ENCODE results near the gene EPG5.

EPG5 gene

DNA sequence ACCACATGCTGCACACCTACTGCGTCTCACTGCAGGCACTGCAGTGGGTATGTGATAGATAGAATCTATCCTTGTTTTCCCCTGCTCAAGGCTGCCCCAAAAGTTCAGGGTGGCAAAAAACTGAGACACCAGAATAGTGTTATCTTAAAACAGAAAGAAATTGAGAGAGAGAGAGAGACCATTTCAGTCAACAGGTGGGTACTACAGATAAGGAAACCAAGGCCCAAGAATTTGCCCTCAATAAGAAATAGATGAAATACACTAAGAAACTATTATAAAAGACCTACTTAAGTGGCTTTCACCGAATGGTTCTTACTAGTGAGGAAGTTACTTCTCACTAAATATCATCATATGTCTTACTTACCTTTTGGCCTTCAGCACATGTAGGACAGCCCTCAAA, 27.9 kb downstream of the EPG5 start:
- Histone ChIP-seq H2AFZ (ENCODE audit: insufficient read depth, low read length, poor library complexity) (no peak overlapping the region), H3K23ac (ENCODE audit: low read length) (no peak overlapping the region), H3K79me2 (ENCODE audit: control insufficient read depth, insufficient read depth, low read length, poor library complexity) (no peaks in the 10 kb centered on the region), H3K14ac (ENCODE audit: low read length) (no peak overlapping the region), H2BK120ac (ENCODE audit: insufficient read depth, low read length, poor library complexity) (no peak overlapping the region), H2AK5ac (ENCODE audit: low read length) (no peak overlapping the region), H2BK5ac (ENCODE audit: low read depth, low read length, poor library complexity) (no peak overlapping the region), H2BK12ac (ENCODE audit: low read length) (no peak overlapping the region), H3K18ac (ENCODE audit: low read length) (no peak overlapping the region), H3K4me1 (ENCODE audit: control insufficient read depth in 1 of 2, insufficient read depth in 2 of 2, low read length in 2 of 2) (no peaks in the 10 kb centered on the region), H3K27ac (ENCODE audit: low read depth, low read length) (no peak overlapping the region), H4K12ac (ENCODE audit: low read depth, low read length) (no peak overlapping the region), H3K36me3 (ENCODE audit: control insufficient read depth in 1 of 2, insufficient read depth in 2 of 2, low read length in 2 of 2) (peaks cover 14 to 32% of the 10 kb centered on the region in 2 experiments), H3K4ac (ENCODE audit: low read depth, low read length) (no peak overlapping the region), H3K79me1 (ENCODE audit: low read length) (no peaks in the 10 kb centered on the region), H3K9ac (ENCODE audit: low read length) (no peak overlapping the region), H3K27me3 (ENCODE audit: insufficient read depth, low read length) (no peaks in the 10 kb centered on the region), H3K9me3 (ENCODE audit: insufficient read depth, low read depth, low read length) (no peaks in the 10 kb centered on the region), H4K91ac (ENCODE audit: low read depth, low read length) (no peak overlapping the region), H4K8ac (ENCODE audit: low read depth, low read length) (no peak overlapping the region), H3K4me3 (ENCODE audit: low read depth, low read length) (no peak overlapping the region), H3K4me2 (ENCODE audit: low read length) (no peak overlapping the region)
- no peak for DNase-seq
- WGBS (ENCODE audit: extremely low coverage, insufficient coverage, insufficient read length), result no CpG with 5 or more reads among the region's 2 CpGs

DNA sequence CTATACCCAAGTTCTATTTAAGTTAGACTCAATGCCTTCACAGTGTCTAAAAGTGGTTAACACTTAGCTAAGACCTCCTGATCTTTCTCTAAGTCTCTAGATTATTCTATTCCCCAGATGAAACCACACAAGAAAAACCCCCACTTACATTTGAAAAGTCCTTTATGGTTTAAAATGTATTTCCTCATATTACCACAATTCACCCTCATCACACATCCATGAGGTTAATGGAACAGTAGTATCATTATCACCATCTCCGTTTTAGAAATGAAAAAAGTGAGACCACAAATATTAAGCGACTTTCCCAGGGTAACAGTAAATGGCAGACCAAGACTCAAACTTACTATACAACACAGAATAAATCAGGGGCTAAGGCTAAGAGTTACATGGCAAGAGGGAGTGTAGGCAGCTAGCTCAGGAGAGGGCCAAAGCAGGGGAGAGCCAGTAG, 28.6 kb downstream of the EPG5 start:
- no peaks in the 10 kb centered on the region for H3K4me1 ChIP-seq (ENCODE audit: control insufficient read depth in 1 of 2, insufficient read depth in 2 of 2, low read length in 2 of 2)
- H3K9me3 ChIP-seq (ENCODE audit: insufficient read depth, low read depth, low read length), result no peaks in the 10 kb centered on the region
- no peaks in the 10 kb centered on the region for H3K79me2 ChIP-seq (ENCODE audit: control insufficient read depth, insufficient read depth, low read length, poor library complexity)
- H3K27ac ChIP-seq (ENCODE audit: low read depth, low read length), result no peak overlapping the region
- H2AFZ ChIP-seq (ENCODE audit: insufficient read depth, low read length, poor library complexity), result no peak overlapping the region
- H3K27me3 ChIP-seq (ENCODE audit: insufficient read depth, low read length), result no peaks in the 10 kb centered on the region
- no peak overlapping the region for H3K4me3 ChIP-seq (ENCODE audit: low read depth, low read length)
- H3K36me3 ChIP-seq (ENCODE audit: control insufficient read depth in 1 of 2, insufficient read depth in 2 of 2, low read length in 2 of 2), result peaks cover 14 to 29% of the 10 kb centered on the region in 2 experiments
- H4K91ac ChIP-seq (ENCODE audit: low read depth, low read length), result no peak overlapping the region
- no peak overlapping the region for H3K9ac ChIP-seq (ENCODE audit: low read length)
- H2BK120ac ChIP-seq (ENCODE audit: insufficient read depth, low read length, poor library complexity), result no peak overlapping the region
- no CpG with 5 or more reads among the region's 2 CpGs for WGBS (ENCODE audit: extremely low coverage, insufficient coverage, insufficient read length)
- H4K12ac ChIP-seq (ENCODE audit: low read depth, low read length), result no peak overlapping the region
- H3K23ac ChIP-seq (ENCODE audit: low read length), result no peak overlapping the region
- H3K4me2 ChIP-seq (ENCODE audit: low read length), result no peak overlapping the region
- H3K4ac ChIP-seq (ENCODE audit: low read depth, low read length), result no peak overlapping the region
- no peak overlapping the region for H3K14ac ChIP-seq (ENCODE audit: low read length)
- no peak overlapping the region for H2BK12ac ChIP-seq (ENCODE audit: low read length)
- no peak for DNase-seq
- no peak overlapping the region for H2AK5ac ChIP-seq (ENCODE audit: low read length)
- no peak overlapping the region for H3K18ac ChIP-seq (ENCODE audit: low read length)
- no peaks in the 10 kb centered on the region for H3K79me1 ChIP-seq (ENCODE audit: low read length)
- no peak overlapping the region for H4K8ac ChIP-seq (ENCODE audit: low read depth, low read length)
- H2BK5ac ChIP-seq (ENCODE audit: low read depth, low read length, poor library complexity), result no peak overlapping the region

DNA sequence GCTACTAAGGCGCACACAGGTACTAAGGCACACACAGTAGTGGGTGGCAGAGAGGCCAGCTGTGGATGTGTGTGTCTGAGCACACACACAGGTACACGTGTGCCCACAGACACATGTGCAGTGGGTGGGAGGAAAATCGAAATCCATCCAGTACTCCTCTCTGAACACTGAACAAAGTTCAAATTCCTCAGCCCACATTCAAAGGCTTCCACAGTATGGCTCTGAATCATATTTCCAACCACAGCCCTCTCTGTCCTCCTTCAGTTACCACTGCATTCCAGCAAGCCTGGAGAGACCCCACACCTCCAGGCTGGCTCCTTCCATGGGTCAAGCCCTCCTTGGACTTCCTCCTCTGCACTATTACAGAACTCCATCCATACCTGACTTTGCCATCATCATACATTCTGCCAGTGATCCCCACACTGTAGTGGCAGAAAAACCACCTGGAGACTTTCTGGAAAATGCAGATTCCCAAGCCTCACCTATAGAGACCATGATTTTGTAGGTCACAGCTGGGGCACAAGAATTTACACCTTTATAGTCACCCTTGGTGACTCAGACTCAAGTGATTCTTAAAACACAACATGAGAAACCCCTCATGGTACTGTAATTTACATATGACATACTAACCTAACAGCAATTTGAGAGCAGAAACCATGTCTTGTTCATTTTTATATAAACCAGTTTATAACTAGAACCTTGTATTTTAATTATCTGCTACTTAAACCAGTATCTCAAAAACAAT, 31.4 kb downstream of the EPG5 start:
- H3K23ac ChIP-seq (ENCODE audit: low read length), result no peak overlapping the region
- no peak overlapping the region for H2BK5ac ChIP-seq (ENCODE audit: low read depth, low read length, poor library complexity)
- H3K4ac ChIP-seq (ENCODE audit: low read depth, low read length), result no peak overlapping the region
- no peak overlapping the region for H3K9ac ChIP-seq (ENCODE audit: low read length)
- H3K14ac ChIP-seq (ENCODE audit: low read length), result no peak overlapping the region
- no peak overlapping the region for H2BK12ac ChIP-seq (ENCODE audit: low read length)
- no peak overlapping the region for H4K8ac ChIP-seq (ENCODE audit: low read depth, low read length)
- no CpG with 5 or more reads among the region's 3 CpGs for WGBS (ENCODE audit: extremely low coverage, insufficient coverage, insufficient read length)
- no peak overlapping the region for H4K12ac ChIP-seq (ENCODE audit: low read depth, low read length)
- no peak for DNase-seq
- H3K4me2 ChIP-seq (ENCODE audit: low read length), result no peak overlapping the region
- H3K4me3 ChIP-seq (ENCODE audit: low read depth, low read length), result no peak overlapping the region
- no peak overlapping the region for H2AFZ ChIP-seq (ENCODE audit: insufficient read depth, low read length, poor library complexity)
- H3K79me2 ChIP-seq (ENCODE audit: control insufficient read depth, insufficient read depth, low read length, poor library complexity), result no peaks in the 10 kb centered on the region
- H3K27me3 ChIP-seq (ENCODE audit: insufficient read depth, low read length), result no peaks in the 10 kb centered on the region
- H3K9me3 ChIP-seq (ENCODE audit: insufficient read depth, low read depth, low read length), result no peaks in the 10 kb centered on the region
- H3K79me1 ChIP-seq (ENCODE audit: low read length), result no peaks in the 10 kb centered on the region
- peaks cover 10 to 24% of the 10 kb centered on the region in 2 experiments for H3K36me3 ChIP-seq (ENCODE audit: control insufficient read depth in 1 of 2, insufficient read depth in 2 of 2, low read length in 2 of 2)
- no peak overlapping the region for H3K27ac ChIP-seq (ENCODE audit: low read depth, low read length)
- no peak overlapping the region for H2AK5ac ChIP-seq (ENCODE audit: low read length)
- no peak overlapping the region for H2BK120ac ChIP-seq (ENCODE audit: insufficient read depth, low read length, poor library complexity)
- no peak overlapping the region for H4K91ac ChIP-seq (ENCODE audit: low read depth, low read length)
- H3K18ac ChIP-seq (ENCODE audit: low read length), result no peak overlapping the region
- no peaks in the 10 kb centered on the region for H3K4me1 ChIP-seq (ENCODE audit: control insufficient read depth in 1 of 2, insufficient read depth in 2 of 2, low read length in 2 of 2)

DNA sequence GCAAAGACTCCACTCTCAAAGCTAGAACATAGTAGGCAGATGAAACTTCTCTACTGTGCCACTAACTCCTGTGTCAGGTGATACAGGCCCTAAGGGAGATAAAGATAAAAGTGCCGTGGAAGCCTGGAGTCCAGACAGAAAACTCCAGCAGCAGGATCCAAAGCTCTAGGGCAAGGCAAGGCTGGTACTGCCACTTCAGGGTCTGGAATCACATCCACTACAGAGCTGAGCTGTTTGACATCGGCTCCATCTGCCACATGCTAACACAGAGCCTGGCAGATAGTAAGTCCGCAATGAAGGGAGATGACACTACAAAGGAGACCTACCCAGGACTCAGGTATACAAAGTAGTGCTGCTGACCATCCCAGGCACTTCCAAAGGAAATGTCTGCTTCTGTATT, 34.4 kb downstream of the EPG5 start:
- Histone ChIP-seq H4K12ac (ENCODE audit: low read depth, low read length) (no peak overlapping the region), H3K27ac (ENCODE audit: low read depth, low read length) (no peak overlapping the region), H4K8ac (ENCODE audit: low read depth, low read length) (no peak overlapping the region), H3K4me2 (ENCODE audit: low read length) (no peak overlapping the region), H3K36me3 (ENCODE audit: control insufficient read depth in 1 of 2, insufficient read depth in 2 of 2, low read length in 2 of 2) (peaks cover 6 to 9% of the 10 kb centered on the region in 2 experiments), H4K91ac (ENCODE audit: low read depth, low read length) (no peak overlapping the region), H2BK5ac (ENCODE audit: low read depth, low read length, poor library complexity) (no peak overlapping the region), H2AK5ac (ENCODE audit: low read length) (no peak overlapping the region), H3K79me1 (ENCODE audit: low read length) (no peaks in the 10 kb centered on the region), H3K79me2 (ENCODE audit: control insufficient read depth, insufficient read depth, low read length, poor library complexity) (no peaks in the 10 kb centered on the region), H3K18ac (ENCODE audit: low read length) (no peak overlapping the region), H3K9ac (ENCODE audit: low read length) (no peak overlapping the region), H3K14ac (ENCODE audit: low read length) (no peak overlapping the region), H2BK12ac (ENCODE audit: low read length) (no peak overlapping the region), H2BK120ac (ENCODE audit: insufficient read depth, low read length, poor library complexity) (no peak overlapping the region), H3K4ac (ENCODE audit: low read depth, low read length) (no peak overlapping the region), H2AFZ (ENCODE audit: insufficient read depth, low read length, poor library complexity) (no peak overlapping the region), H3K27me3 (ENCODE audit: insufficient read depth, low read length) (no peaks in the 10 kb centered on the region), H3K23ac (ENCODE audit: low read length) (no peak overlapping the region), H3K9me3 (ENCODE audit: insufficient read depth, low read depth, low read length) (no peaks in the 10 kb centered on the region), H3K4me3 (ENCODE audit: low read depth, low read length) (no peak overlapping the region), H3K4me1 (ENCODE audit: control insufficient read depth in 1 of 2, insufficient read depth in 2 of 2, low read length in 2 of 2) (no peaks in the 10 kb centered on the region)
- DNase-seq, result no peak
- WGBS (ENCODE audit: extremely low coverage, insufficient coverage, insufficient read length), result no CpG with 5 or more reads among the region's 3 CpGs

Data from trophoblast cell (in vitro differentiated cells and primary cell).